Caco-2 (cell line): Measurements from ENCODE around the gene LRRK1. TPM values are rescaled to one million over a fixed set of nuclear protein-coding genes. Genes with fewer than 3 reads are reported as not detected.

Experiments used
- BruUV-seq: library from RNA; stranded (reverse); fragments of 400-500 nt; replicated peaks from 2 replicates; lab custom pipeline; 2021; lab: Mats Ljungman, UMichigan
- CTCF ChIA-PET: fragments of 300-600 bp; sonication (Branson Sonifier 250); formaldehyde crosslinking; loops from one replicate; lab custom pipeline; 2022; ENCODE audit warnings: antibody characterized with exemption; lab: Charles Lee
- POLR2A ChIA-PET: fragments of 300-600 bp; sonication (Branson Sonifier 250); formaldehyde crosslinking; loops from one replicate; lab custom pipeline; 2022; ENCODE audit warnings: antibody characterized with exemption; lab: Charles Lee
- DNase-seq, 2 experiments: peaks; one replicate each; pipeline versions ENCODE4 v3.0.0 to v3.0.0-alpha.2; 2020 to 2022
- H3K27me3 ChIP-seq: replicated peaks from 2 replicates; pipeline ENCODE4 v1.6.0; 2011; ENCODE audit warnings: low read length; ENCODE audit not compliant: control insufficient read depth, insufficient read depth
- H3K36me3 ChIP-seq: 2 replicates; pipeline ENCODE4 v1.5.1; 2011; ENCODE audit warnings: low read length; ENCODE audit not compliant: control insufficient read depth, insufficient read depth
- H3K4me1 ChIP-seq: fragments of 250-450 bp; sonication (Bioruptor Pico); 2 replicates; pipeline ENCODE4 v1.5.1; 2020; ENCODE audit warnings: mild to moderate bottlenecking
- H3K4me3 ChIP-seq: 2 replicates; pipeline ENCODE4 v1.5.1; 2011; ENCODE audit warnings: low read depth, mild to moderate bottlenecking, control low read depth, low read length
- H3K9me3 ChIP-seq: fragments of 250-450 bp; sonication (Bioruptor Pico); 2 replicates; pipeline ENCODE4 v1.5.1; 2020; ENCODE audit warnings: mild to moderate bottlenecking, moderate library complexity
- H3K27ac Mint-ChIP-seq: one replicate; pipeline ENCODE4 v1.8.0; 2022; ENCODE audit warnings: mixed read lengths; ENCODE audit not compliant: unreplicated experiment
- H3K27me3 Mint-ChIP-seq: one replicate; pipeline ENCODE4 v1.8.0; 2022; ENCODE audit warnings: mixed read lengths; ENCODE audit not compliant: insufficient read depth, unreplicated experiment
- H3K36me3 Mint-ChIP-seq: one replicate; pipeline ENCODE4 v1.8.0; 2022; ENCODE audit warnings: mild to moderate bottlenecking, mixed read lengths; ENCODE audit not compliant: insufficient read depth, unreplicated experiment
- H3K4me1 Mint-ChIP-seq: one replicate; pipeline ENCODE4 v1.8.0; 2022; ENCODE audit warnings: low read depth, mixed read lengths; ENCODE audit not compliant: unreplicated experiment
- H3K4me3 Mint-ChIP-seq: one replicate; pipeline ENCODE4 v1.8.0; 2022; ENCODE audit warnings: mild to moderate bottlenecking, moderate library complexity, mixed read lengths; ENCODE audit not compliant: unreplicated experiment
- H3K9me3 Mint-ChIP-seq: one replicate; pipeline ENCODE4 v1.8.0; 2022; ENCODE audit warnings: mixed read lengths; ENCODE audit not compliant: unreplicated experiment
- intact Hi-C: fragments of 100-400 bp; cut with micrococcal nuclease; formaldehyde crosslinking; loops from one replicate; pipeline ENCODE4 v1.10.0; 2022; ENCODE audit not compliant: unreplicated experiment
- total RNA-seq: library from RNA; stranded (reverse); gene quantifications from 2 replicates; pipeline ENCODE4 v1.2.3, GENCODE V29; 2022
- TF ChIP-seq, protein P1 (sequence below), 2 experiments: fragments of 200-600 bp in 1 of 2; IDR thresholded peaks; 1 replicate in 1 of 2; 2 replicates in 1 of 2; pipeline versions ENCODE4 v1.5.1 to v1.8.0; 2011 to 2022; ENCODE audit warnings: antibody characterized with exemption in 1 of 2, control low read depth in 1 of 2, inconsistent platforms in 1 of 2, low read depth in 1 of 2, low read length in 1 of 2, mild to moderate bottlenecking in 1 of 2, moderate library complexity in 1 of 2; ENCODE audit not compliant: insufficient read depth in 1 of 2, severe bottlenecking in 1 of 2, unreplicated experiment in 1 of 2

Gene LRRK1
- total RNA-seq, 1 experiment from 2014 or later: 12.0 TPM

DNA sequence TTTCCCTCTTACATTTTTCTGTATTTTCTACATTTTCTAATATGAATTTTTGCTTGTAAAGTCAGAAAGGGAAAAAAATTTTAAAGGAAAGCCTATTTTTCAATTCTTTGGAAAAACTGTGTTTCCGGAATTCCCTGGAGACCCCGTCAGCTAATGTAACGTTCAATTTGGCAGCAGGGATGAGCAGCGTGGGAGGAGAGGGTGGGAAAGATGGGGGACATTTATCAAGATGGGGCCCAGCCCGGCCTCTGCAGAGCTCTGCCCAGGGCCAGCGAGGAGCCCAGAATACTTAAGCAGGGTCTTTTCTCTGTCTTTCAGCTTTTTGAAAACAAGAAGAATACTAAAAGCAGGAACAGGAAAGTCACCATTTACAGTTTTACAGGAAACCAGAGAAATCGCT is 129.0 kb downstream of the LRRK1 start:
- Histone ChIP-seq H3K36me3 (no peaks in the 10 kb centered on the region), H3K27me3 (no peaks in the 10 kb centered on the region), H3K9me3 (no peaks in the 10 kb centered on the region), H3K4me1 (no peaks in the 10 kb centered on the region), H3K4me3 (no peak overlapping the region)
- TF ChIP-seq, protein P1, sequence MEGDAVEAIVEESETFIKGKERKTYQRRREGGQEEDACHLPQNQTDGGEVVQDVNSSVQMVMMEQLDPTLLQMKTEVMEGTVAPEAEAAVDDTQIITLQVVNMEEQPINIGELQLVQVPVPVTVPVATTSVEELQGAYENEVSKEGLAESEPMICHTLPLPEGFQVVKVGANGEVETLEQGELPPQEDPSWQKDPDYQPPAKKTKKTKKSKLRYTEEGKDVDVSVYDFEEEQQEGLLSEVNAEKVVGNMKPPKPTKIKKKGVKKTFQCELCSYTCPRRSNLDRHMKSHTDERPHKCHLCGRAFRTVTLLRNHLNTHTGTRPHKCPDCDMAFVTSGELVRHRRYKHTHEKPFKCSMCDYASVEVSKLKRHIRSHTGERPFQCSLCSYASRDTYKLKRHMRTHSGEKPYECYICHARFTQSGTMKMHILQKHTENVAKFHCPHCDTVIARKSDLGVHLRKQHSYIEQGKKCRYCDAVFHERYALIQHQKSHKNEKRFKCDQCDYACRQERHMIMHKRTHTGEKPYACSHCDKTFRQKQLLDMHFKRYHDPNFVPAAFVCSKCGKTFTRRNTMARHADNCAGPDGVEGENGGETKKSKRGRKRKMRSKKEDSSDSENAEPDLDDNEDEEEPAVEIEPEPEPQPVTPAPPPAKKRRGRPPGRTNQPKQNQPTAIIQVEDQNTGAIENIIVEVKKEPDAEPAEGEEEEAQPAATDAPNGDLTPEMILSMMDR (IDR thresholded peaks at IDR 0.05; ENCODE audit: insufficient read depth in 1 of 2, low read depth in 1 of 2, low read length in 1 of 2, severe bottlenecking in 1 of 2, unreplicated experiment in 1 of 2): no peak
- DNase-seq: no peak
- POLR2A ChIA-PET: no interaction called here
- no peaks in the 10 kb centered on the region for H3K4me1 Mint-ChIP-seq
- CTCF ChIA-PET: no interaction called here
- no TSS peak for BruUV-seq
- H3K27me3 Mint-ChIP-seq: no peaks in the 10 kb centered on the region
- no peaks in the 10 kb centered on the region for H3K36me3 Mint-ChIP-seq
- H3K4me3 Mint-ChIP-seq: no peak overlapping the region
- intact Hi-C loops: no loop called here
- H3K9me3 Mint-ChIP-seq: no peaks in the 10 kb centered on the region
- no peak overlapping the region for H3K27ac Mint-ChIP-seq

GRCh38 chr15:101048581-101049030 is 129.4 kb downstream of the LRRK1 start:
- TF ChIP-seq, protein P1 (IDR thresholded peaks at IDR 0.05; ENCODE audit: insufficient read depth in 1 of 2, low read depth in 1 of 2, low read length in 1 of 2, severe bottlenecking in 1 of 2, unreplicated experiment in 1 of 2): no peak
- intact Hi-C loops: no loop called here
- Histone ChIP-seq H3K4me1 (no peaks in the 10 kb centered on the region), H3K36me3 (no peaks in the 10 kb centered on the region), H3K4me3 (no peak overlapping the region), H3K27me3 (no peaks in the 10 kb centered on the region), H3K9me3 (no peaks in the 10 kb centered on the region)
- ChIA-PET POLR2A (no interaction called here), CTCF (no interaction called here)
- DNase-seq: no peak
- H3K4me3 Mint-ChIP-seq: no peak overlapping the region
- H3K9me3 Mint-ChIP-seq: no peaks in the 10 kb centered on the region
- no peak overlapping the region for H3K27ac Mint-ChIP-seq
- H3K4me1 Mint-ChIP-seq: no peaks in the 10 kb centered on the region
- H3K36me3 Mint-ChIP-seq: no peaks in the 10 kb centered on the region
- no peaks in the 10 kb centered on the region for H3K27me3 Mint-ChIP-seq
- BruUV-seq: no TSS peak

GRCh38 chr15:101049282-101049681 is 130.1 kb downstream of the LRRK1 start:
- Mint-ChIP-seq H3K4me1 (no peaks in the 10 kb centered on the region), H3K27me3 (no peaks in the 10 kb centered on the region), H3K9me3 (no peaks in the 10 kb centered on the region), H3K36me3 (no peaks in the 10 kb centered on the region), H3K27ac (no peak overlapping the region), H3K4me3 (no peak overlapping the region)
- no peak overlapping the region for H3K4me3 ChIP-seq
- DNase-seq: no peak
- no peaks in the 10 kb centered on the region for H3K36me3 ChIP-seq
- no peaks in the 10 kb centered on the region for H3K9me3 ChIP-seq
- ChIA-PET CTCF (no interaction called here), POLR2A (no interaction called here)
- intact Hi-C loops: no loop called here
- no peaks in the 10 kb centered on the region for H3K27me3 ChIP-seq
- TF ChIP-seq, protein P1 (IDR thresholded peaks at IDR 0.05; ENCODE audit: insufficient read depth in 1 of 2, low read depth in 1 of 2, low read length in 1 of 2, severe bottlenecking in 1 of 2, unreplicated experiment in 1 of 2): no peak
- H3K4me1 ChIP-seq: no peaks in the 10 kb centered on the region
- no TSS peak for BruUV-seq
